ENCODE measurements around the gene PTPRM. TPM values are rescaled to one million over a fixed set of nuclear protein-coding genes. Genes with fewer than 3 reads are reported as not detected.

The PTPRM gene
- total and polyA plus RNA-seq, 2 experiments from 2014 or later, result 1.6 to 5.3 TPM

DNA sequence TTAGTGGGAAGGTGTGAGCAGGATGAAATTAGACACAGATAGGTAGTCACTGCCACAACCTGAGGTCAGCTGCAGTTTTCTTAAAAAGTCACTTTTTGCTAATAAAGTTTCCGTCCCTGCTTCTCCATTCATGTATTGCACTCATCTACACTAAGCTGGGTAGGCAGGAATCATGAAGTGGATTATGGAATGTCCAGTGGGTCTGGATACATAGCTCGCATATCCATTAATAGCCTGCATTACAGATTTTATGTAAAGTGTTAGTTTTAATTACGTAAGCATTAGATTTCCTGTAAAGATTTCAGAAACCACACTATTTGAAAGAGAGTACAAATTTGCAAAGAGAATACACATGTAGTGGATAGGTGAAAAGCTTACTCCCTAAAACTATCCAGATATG, 30.4 kb downstream of the PTPRM start:
- Mint-ChIP-seq H3K36me3 (ENCODE audit: low read depth) (no peaks in the 10 kb centered on the region), H3K4me1 (peaks cover 27% of the 10 kb centered on the region), H3K9me3 (no peaks in the 10 kb centered on the region), H3K27ac (no peak overlapping the region), H3K27me3 (ENCODE audit: insufficient read depth, low read depth, poor library complexity) (no peaks in the 10 kb centered on the region), H3K4me3 (no peak overlapping the region)
- no peaks in the 10 kb centered on the region for H4K20me1 ChIP-seq (replicated peaks; ENCODE audit: insufficient read depth)
- H3K4me3 ChIP-seq, result no peak overlapping the region
- H3K4me1 ChIP-seq (ENCODE audit: insufficient read depth), result no peaks in the 10 kb centered on the region
- no peak for DNase-seq (ENCODE audit: low spot score)
- no peak overlapping the region for H3K4me2 ChIP-seq
- H3K9me2 ChIP-seq (ENCODE audit: insufficient read depth), result no peaks in the 10 kb centered on the region
- TF ChIP-seq POLR2AphosphoS5 (IDR thresholded peaks at IDR 0.05; ENCODE audit: low read depth) (no peak), EZH2 (IDR thresholded peaks at IDR 0.05; ENCODE audit: low read depth, unreplicated experiment) (no peak), ZNF331 (CRISPR knock-in tag; IDR thresholded peaks at IDR 0.05; ENCODE audit: low read depth) (no peak), JUNB (IDR thresholded peaks at IDR 0.05; ENCODE audit: unreplicated experiment) (no peak), EZH2phosphoT487 (IDR thresholded peaks at IDR 0.05; ENCODE audit: unreplicated experiment) (no peak), CREB1 (CRISPR knock-in tag; IDR thresholded peaks at IDR 0.05; ENCODE audit: low read depth) (no peak), STAT1 (IDR thresholded peaks at IDR 0.05; ENCODE audit: unreplicated experiment) (no peak), NANOG (IDR thresholded peaks at IDR 0.05; ENCODE audit: borderline replicate concordance) (no peak), ZNF114 (CRISPR knock-in tag; IDR thresholded peaks at IDR 0.05) (no peak)
- TF ChIP-seq, protein P1, sequence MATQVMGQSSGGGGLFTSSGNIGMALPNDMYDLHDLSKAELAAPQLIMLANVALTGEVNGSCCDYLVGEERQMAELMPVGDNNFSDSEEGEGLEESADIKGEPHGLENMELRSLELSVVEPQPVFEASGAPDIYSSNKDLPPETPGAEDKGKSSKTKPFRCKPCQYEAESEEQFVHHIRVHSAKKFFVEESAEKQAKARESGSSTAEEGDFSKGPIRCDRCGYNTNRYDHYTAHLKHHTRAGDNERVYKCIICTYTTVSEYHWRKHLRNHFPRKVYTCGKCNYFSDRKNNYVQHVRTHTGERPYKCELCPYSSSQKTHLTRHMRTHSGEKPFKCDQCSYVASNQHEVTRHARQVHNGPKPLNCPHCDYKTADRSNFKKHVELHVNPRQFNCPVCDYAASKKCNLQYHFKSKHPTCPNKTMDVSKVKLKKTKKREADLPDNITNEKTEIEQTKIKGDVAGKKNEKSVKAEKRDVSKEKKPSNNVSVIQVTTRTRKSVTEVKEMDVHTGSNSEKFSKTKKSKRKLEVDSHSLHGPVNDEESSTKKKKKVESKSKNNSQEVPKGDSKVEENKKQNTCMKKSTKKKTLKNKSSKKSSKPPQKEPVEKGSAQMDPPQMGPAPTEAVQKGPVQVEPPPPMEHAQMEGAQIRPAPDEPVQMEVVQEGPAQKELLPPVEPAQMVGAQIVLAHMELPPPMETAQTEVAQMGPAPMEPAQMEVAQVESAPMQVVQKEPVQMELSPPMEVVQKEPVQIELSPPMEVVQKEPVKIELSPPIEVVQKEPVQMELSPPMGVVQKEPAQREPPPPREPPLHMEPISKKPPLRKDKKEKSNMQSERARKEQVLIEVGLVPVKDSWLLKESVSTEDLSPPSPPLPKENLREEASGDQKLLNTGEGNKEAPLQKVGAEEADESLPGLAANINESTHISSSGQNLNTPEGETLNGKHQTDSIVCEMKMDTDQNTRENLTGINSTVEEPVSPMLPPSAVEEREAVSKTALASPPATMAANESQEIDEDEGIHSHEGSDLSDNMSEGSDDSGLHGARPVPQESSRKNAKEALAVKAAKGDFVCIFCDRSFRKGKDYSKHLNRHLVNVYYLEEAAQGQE (IDR thresholded peaks at IDR 0.05; ENCODE audit: unreplicated experiment), result no peak
- TF ChIP-seq, protein P2, sequence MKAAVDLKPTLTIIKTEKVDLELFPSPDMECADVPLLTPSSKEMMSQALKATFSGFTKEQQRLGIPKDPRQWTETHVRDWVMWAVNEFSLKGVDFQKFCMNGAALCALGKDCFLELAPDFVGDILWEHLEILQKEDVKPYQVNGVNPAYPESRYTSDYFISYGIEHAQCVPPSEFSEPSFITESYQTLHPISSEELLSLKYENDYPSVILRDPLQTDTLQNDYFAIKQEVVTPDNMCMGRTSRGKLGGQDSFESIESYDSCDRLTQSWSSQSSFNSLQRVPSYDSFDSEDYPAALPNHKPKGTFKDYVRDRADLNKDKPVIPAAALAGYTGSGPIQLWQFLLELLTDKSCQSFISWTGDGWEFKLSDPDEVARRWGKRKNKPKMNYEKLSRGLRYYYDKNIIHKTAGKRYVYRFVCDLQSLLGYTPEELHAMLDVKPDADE (IDR thresholded peaks at IDR 0.05), result no peak
- TF ChIP-seq, protein P3, sequence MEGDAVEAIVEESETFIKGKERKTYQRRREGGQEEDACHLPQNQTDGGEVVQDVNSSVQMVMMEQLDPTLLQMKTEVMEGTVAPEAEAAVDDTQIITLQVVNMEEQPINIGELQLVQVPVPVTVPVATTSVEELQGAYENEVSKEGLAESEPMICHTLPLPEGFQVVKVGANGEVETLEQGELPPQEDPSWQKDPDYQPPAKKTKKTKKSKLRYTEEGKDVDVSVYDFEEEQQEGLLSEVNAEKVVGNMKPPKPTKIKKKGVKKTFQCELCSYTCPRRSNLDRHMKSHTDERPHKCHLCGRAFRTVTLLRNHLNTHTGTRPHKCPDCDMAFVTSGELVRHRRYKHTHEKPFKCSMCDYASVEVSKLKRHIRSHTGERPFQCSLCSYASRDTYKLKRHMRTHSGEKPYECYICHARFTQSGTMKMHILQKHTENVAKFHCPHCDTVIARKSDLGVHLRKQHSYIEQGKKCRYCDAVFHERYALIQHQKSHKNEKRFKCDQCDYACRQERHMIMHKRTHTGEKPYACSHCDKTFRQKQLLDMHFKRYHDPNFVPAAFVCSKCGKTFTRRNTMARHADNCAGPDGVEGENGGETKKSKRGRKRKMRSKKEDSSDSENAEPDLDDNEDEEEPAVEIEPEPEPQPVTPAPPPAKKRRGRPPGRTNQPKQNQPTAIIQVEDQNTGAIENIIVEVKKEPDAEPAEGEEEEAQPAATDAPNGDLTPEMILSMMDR (conservative IDR thresholded peaks at IDR 0.05; ENCODE audit: low read depth in 2 of 2), result no peak
- TF ChIP-seq, protein P4, sequence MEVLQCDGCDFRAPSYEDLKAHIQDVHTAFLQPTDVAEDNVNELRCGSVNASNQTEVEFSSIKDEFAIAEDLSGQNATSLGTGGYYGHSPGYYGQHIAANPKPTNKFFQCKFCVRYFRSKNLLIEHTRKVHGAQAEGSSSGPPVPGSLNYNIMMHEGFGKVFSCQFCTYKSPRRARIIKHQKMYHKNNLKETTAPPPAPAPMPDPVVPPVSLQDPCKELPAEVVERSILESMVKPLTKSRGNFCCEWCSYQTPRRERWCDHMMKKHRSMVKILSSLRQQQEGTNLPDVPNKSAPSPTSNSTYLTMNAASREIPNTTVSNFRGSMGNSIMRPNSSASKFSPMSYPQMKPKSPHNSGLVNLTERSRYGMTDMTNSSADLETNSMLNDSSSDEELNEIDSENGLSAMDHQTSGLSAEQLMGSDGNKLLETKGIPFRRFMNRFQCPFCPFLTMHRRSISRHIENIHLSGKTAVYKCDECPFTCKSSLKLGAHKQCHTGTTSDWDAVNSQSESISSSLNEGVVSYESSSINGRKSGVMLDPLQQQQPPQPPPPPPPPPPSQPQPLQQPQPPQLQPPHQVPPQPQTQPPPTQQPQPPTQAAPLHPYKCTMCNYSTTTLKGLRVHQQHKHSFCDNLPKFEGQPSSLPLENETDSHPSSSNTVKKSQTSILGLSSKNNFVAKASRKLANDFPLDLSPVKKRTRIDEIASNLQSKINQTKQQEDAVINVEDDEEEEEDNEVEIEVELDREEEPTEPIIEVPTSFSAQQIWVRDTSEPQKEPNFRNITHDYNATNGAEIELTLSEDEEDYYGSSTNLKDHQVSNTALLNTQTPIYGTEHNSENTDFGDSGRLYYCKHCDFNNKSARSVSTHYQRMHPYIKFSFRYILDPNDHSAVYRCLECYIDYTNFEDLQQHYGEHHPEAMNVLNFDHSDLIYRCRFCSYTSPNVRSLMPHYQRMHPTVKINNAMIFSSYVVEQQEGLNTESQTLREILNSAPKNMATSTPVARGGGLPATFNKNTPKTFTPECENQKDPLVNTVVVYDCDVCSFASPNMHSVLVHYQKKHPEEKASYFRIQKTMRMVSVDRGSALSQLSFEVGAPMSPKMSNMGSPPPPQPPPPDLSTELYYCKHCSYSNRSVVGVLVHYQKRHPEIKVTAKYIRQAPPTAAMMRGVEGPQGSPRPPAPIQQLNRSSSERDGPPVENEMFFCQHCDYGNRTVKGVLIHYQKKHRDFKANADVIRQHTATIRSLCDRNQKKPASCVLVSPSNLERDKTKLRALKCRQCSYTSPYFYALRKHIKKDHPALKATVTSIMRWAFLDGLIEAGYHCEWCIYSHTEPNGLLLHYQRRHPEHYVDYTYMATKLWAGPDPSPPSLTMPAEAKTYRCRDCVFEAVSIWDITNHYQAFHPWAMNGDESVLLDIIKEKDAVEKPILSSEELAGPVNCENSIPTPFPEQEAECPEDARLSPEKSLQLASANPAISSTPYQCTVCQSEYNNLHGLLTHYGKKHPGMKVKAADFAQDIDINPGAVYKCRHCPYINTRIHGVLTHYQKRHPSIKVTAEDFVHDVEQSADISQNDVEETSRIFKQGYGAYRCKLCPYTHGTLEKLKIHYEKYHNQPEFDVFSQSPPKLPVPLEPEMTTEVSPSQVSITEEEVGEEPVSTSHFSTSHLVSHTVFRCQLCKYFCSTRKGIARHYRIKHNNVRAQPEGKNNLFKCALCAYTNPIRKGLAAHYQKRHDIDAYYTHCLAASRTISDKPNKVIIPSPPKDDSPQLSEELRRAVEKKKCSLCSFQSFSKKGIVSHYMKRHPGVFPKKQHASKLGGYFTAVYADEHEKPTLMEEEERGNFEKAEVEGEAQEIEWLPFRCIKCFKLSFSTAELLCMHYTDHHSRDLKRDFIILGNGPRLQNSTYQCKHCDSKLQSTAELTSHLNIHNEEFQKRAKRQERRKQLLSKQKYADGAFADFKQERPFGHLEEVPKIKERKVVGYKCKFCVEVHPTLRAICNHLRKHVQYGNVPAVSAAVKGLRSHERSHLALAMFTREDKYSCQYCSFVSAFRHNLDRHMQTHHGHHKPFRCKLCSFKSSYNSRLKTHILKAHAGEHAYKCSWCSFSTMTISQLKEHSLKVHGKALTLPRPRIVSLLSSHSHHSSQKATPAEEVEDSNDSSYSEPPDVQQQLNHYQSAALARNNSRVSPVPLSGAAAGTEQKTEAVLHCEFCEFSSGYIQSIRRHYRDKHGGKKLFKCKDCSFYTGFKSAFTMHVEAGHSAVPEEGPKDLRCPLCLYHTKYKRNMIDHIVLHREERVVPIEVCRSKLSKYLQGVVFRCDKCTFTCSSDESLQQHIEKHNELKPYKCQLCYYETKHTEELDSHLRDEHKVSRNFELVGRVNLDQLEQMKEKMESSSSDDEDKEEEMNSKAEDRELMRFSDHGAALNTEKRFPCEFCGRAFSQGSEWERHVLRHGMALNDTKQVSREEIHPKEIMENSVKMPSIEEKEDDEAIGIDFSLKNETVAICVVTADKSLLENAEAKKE (CRISPR knock-in tag; IDR thresholded peaks at IDR 0.05), result no peak
- H3K79me2 ChIP-seq (replicated peaks; ENCODE audit: insufficient read depth), result no peaks in the 10 kb centered on the region
- H3F3A ChIP-seq (replicated peaks; ENCODE audit: low read depth), result no peaks in the 10 kb centered on the region
- no peak overlapping the region for H3K27ac ChIP-seq (ENCODE audit: low read depth)
- H2AFZ ChIP-seq, result no peak overlapping the region
- no peak for ATAC-seq
- no peaks in the 10 kb centered on the region for H3K27me3 ChIP-seq (ENCODE audit: insufficient read depth)
- H3K36me3 ChIP-seq (ENCODE audit: insufficient read depth), result no peaks in the 10 kb centered on the region
